ENCODE measurements around the gene PAPOLB. TPM values are rescaled to one million over a fixed set of nuclear protein-coding genes. Genes with fewer than 3 reads are reported as not detected.

Gene PAPOLB
- under 1 TPM in 6 of 10 donors, not detected in 4; 0.10 to 0.21 (median 0.15) TPM for total RNA-seq
- polyA plus RNA-seq = under 1 TPM; 0.01 to 0.15 TPM
- long read RNA-seq, donor 1 = 0 reads
- long read RNA-seq, donor 2 = 0 reads
- long read RNA-seq, donor 3 = 0 reads

DNA sequence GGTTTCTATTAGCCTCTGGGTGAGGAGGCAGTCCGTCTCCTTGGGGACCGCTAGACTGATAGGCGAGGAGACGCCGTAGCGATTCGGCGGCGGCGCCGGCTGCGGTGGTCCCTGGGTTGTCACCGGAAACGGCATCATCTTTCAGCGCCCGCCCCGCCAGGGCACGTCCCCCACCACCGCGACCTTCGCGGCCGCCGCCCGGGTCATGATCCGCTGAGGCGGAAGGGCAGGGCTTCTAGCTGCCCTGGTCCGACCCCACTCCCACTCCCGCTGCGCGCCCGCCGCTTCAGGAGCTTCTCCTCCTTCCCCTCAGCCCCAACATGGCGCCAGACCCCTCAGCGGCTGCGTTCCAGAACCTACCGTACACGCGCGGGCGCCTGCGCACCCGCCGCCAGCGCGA is at the start of gene PAPOLB:
Gene PAPOLB (minus strand): TSS at position 358 of the 400 bp plus-strand sequence. CDS start 220 bp downstream, at position 138.
- DNase-seq = no peak
- no peaks in the 10 kb centered on the region for H3K4me1 ChIP-seq
- peak within 1 kb of the TSS in 4 of 10 donors; percentile 15 to 54 (median 25) for H3K27ac ChIP-seq
- intact Hi-C loops (cut with DNase I) = no loop called here
- no peaks in the 10 kb centered on the region for H3K36me3 ChIP-seq
- TF ChIP-seq, protein P1, sequence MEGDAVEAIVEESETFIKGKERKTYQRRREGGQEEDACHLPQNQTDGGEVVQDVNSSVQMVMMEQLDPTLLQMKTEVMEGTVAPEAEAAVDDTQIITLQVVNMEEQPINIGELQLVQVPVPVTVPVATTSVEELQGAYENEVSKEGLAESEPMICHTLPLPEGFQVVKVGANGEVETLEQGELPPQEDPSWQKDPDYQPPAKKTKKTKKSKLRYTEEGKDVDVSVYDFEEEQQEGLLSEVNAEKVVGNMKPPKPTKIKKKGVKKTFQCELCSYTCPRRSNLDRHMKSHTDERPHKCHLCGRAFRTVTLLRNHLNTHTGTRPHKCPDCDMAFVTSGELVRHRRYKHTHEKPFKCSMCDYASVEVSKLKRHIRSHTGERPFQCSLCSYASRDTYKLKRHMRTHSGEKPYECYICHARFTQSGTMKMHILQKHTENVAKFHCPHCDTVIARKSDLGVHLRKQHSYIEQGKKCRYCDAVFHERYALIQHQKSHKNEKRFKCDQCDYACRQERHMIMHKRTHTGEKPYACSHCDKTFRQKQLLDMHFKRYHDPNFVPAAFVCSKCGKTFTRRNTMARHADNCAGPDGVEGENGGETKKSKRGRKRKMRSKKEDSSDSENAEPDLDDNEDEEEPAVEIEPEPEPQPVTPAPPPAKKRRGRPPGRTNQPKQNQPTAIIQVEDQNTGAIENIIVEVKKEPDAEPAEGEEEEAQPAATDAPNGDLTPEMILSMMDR (IDR thresholded peaks at IDR 0.05) = no peak
- peaks cover 0 to 41% (median 0%) of the 10 kb centered on the region in 7 donors for H3K27me3 ChIP-seq
- peaks cover 0 to 9% (median 0%) of the 10 kb centered on the region in 11 donors for H3K9me3 ChIP-seq
- peak in 6 of 8 donors; percentile 14 to 71 (median 51) for ATAC-seq
- 29 to 35% methylated on average over 45 to 46 of the region's 46 CpGs for WGBS, 2 donors
- H3K4me3 ChIP-seq = peak within 1 kb of the TSS in 9 of 10 donors; percentile 5 to 50 (median 42)

DNA sequence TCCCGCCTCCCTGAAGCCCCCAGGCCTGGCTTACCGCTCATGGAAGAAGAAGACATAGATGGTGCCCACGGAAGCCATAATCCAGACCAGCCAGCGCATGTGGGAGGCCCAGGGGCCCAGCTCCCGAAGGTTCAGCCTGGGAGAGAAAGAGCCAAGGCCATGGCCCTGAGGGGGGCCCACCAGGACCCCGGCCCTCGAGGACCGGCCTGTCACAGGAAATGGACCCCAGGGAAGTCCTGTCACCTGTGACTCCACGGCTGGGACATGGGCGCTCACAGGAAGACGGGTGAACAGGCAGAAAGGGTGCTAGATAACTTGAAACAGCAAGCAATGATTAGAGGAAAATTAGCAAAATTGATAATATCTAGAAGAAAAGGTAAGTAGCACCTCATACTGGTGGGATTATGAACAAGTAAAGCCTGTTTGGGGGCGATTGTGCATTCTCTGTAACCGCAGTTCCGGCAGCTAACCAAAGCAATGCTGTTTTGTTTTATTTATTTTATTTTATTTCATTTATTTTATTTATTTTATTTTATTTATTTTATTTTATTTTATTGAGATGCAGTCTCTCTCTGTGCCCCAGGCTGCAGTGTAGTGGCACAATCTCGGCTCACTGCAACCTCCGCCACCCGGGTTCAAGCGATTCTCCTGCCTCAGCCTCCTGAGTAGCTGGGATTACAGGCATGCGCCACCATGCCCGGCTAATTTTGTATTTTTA is 49.4 kb upstream of the PAPOLB start:
- 88 to 89% methylated on average over 20 of the region's 20 CpGs for WGBS, 2 donors
- no peak for ATAC-seq
- TF ChIP-seq, protein P1 (IDR thresholded peaks at IDR 0.05) = no peak
- no peak for DNase-seq
- no peaks in the 10 kb centered on the region for H3K4me1 ChIP-seq
- no peaks in the 10 kb centered on the region for H3K36me3 ChIP-seq
- no peaks in the 10 kb centered on the region for H3K27me3 ChIP-seq
- H3K9me3 ChIP-seq = peaks cover 0 to 3% (median 0%) of the 10 kb centered on the region in 11 donors
- intact Hi-C loops (cut with DNase I) = no loop called here
- H3K4me3 ChIP-seq = no peak overlapping the region
- H3K27ac ChIP-seq = no peak overlapping the region

DNA sequence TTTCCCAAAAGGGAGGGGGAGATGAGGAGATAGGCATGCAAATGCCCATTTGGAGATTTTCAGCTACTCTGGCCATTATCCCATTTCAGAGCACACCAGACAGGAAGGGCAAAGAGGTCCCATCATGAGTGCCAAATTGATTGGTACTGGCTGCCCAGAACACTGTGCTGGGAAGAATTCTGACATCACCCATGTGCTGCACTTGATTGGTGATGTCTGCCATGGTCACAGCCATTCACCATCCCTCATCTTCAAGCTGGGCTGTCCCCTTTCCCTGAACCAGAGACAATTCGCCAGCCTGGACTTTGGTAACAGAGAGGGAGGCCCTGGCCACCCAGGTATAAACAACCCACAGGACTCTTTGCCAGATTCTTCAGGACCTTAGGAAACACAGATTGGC is 44.9 kb upstream of the PAPOLB start:
- TF ChIP-seq, protein P1 (IDR thresholded peaks at IDR 0.05) = no peak
- DNase-seq = no peak
- 81 to 89% methylated on average over 1 of the region's 1 CpG for WGBS, 2 donors
- Histone ChIP-seq H3K36me3 (no peaks in the 10 kb centered on the region), H3K27ac (no peak overlapping the region), H3K9me3 (peaks cover 0 to 3% (median 0%) of the 10 kb centered on the region in 11 donors), H3K27me3 (peaks cover 0 to 39% (median 22%) of the 10 kb centered on the region in 7 donors), H3K4me3 (no peak overlapping the region), H3K4me1 (no peaks in the 10 kb centered on the region)
- intact Hi-C loops (cut with DNase I) = no loop called here
- ATAC-seq = no peak

DNA sequence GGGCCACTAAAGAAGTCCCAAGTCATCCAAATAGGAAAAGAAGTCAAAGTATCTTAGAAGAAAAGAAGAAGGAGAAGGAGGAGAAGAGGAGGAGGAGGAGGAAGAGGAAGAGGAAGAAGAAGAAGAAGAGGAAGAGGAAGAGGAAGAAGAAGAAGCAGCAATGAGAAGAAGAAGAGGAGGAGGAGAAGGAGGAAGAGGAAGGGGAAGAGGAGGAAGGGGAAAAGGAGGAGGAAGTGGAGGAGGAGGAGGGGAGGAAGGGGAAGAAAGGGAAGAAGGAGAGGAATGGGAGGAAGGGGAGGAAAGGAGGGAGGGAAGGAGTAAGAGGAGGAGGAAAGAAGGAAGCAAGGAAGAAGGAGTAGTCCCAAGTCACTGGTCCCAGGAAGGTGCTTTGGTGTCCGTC is 43.3 kb upstream of the PAPOLB start:
- H3K4me3 ChIP-seq = no peak overlapping the region
- no peak overlapping the region for H3K27ac ChIP-seq
- no peaks in the 10 kb centered on the region for H3K4me1 ChIP-seq
- H3K36me3 ChIP-seq = no peaks in the 10 kb centered on the region
- WGBS, 2 donors = 68 to 78% methylated on average over 1 of the region's 1 CpG
- DNase-seq (no peak), ATAC-seq (no peak)
- H3K27me3 ChIP-seq = peaks cover 0 to 49% (median 25%) of the 10 kb centered on the region in 7 donors
- intact Hi-C loops (cut with DNase I) = no loop called here
- TF ChIP-seq, protein P1 (IDR thresholded peaks at IDR 0.05) = no peak
- peaks cover 0 to 3% (median 0%) of the 10 kb centered on the region in 11 donors for H3K9me3 ChIP-seq

Data from heart right ventricle (tissue), 16 donors.